SK-N-SH (cell line): ENCODE measurements around the gene NSD1. TPM values are rescaled to one million over a fixed set of nuclear protein-coding genes. Genes with fewer than 3 reads are reported as not detected.

Experiments used
- CTCF ChIA-PET: fragments of 300-600, 350-600 bp; formaldehyde crosslinking; extraction: SDS; loops from one replicate; lab custom pipeline; 2021; lab: Yijun Ruan, JAX
- POLR2A ChIA-PET: fragments of 350-600 bp; sonication (Branson Sonifier 250); formaldehyde crosslinking; extraction: SDS; loops from one replicate; lab custom pipeline; 2020; ENCODE audit warnings: antibody characterized with exemption, inconsistent platforms; lab: Yijun Ruan, JAX
- DNase-seq: peaks from one replicate; pipeline ENCODE4 v3.0.0; 2012
- H2AFZ ChIP-seq: fragments of 200-600 bp; sonication (generic); 2 replicates; pipeline ENCODE4 v1.8.1; 2016; ENCODE audit warnings: antibody characterized with exemption, mild to moderate bottlenecking, low read depth
- H3F3A ChIP-seq: fragments of 200-600 bp; sonication (generic); replicated peaks from 2 replicates; pipeline ENCODE3; 2016; ENCODE audit warnings: antibody characterized with exemption, mild to moderate bottlenecking; ENCODE audit not compliant: insufficient read depth
- H3K27ac ChIP-seq, 2 experiments: fragments of 200-500 bp in 1 of 2; fragments of 200-600 bp in 1 of 2; sonication (Bioruptor generic) in 1 of 2; sonication (generic), shearing (Covaris generic) in 1 of 2; 2 replicates each; pipeline versions ENCODE4 v1.5.1 to v1.6.1; 2014 to 2016; ENCODE audit warnings: low read depth in 2 of 2, inconsistent platforms in 1 of 2, low read length in 1 of 2, mild to moderate bottlenecking in 1 of 2, mixed read lengths in 1 of 2
- H3K27me3 ChIP-seq: fragments of 200-600 bp; sonication (generic), shearing (Covaris generic); 2 replicates; pipeline ENCODE4 v1.6.1; 2016; ENCODE audit warnings: mixed run types; ENCODE audit not compliant: insufficient read depth
- H3K36me3 ChIP-seq, 2 experiments: fragments of 200-500 bp in 1 of 2; fragments of 200-600 bp in 1 of 2; sonication (Bioruptor generic) in 1 of 2; sonication (generic) in 1 of 2; replicated peaks in 1 of 2; 2 replicates each; pipeline versions ENCODE3 to v1.5.1; 2014 to 2016; ENCODE audit warnings: low read length in 1 of 2, mild to moderate bottlenecking in 1 of 2; ENCODE audit not compliant: insufficient read depth in 2 of 2, control insufficient read depth in 1 of 2
- H3K4me1 ChIP-seq, 2 experiments: fragments of 200-500 bp in 1 of 2; fragments of 200-600 bp in 1 of 2; sonication (Bioruptor generic) in 1 of 2; sonication (generic), shearing (Covaris generic) in 1 of 2; 2 replicates each; pipeline versions ENCODE4 v1.5.1 to v1.6.1; 2014 to 2016; ENCODE audit warnings: low read depth in 1 of 2, low read length in 1 of 2, mixed run types in 1 of 2; ENCODE audit not compliant: insufficient read depth in 2 of 2, control insufficient read depth in 1 of 2
- H3K4me2 ChIP-seq: fragments of 200-600 bp; sonication (generic), shearing (Covaris generic); 2 replicates; pipeline ENCODE4 v1.6.1; 2017; ENCODE audit warnings: mixed run types
- H3K4me3 ChIP-seq, 2 experiments: fragments of 200-500 bp in 1 of 2; fragments of 200-600 bp in 1 of 2; sonication (Bioruptor generic) in 1 of 2; sonication (generic), shearing (Covaris generic) in 1 of 2; 2 replicates each; pipeline versions ENCODE4 v1.5.1 to v1.8.1; 2014 to 2016; ENCODE audit warnings: low read depth in 2 of 2, inconsistent platforms in 1 of 2, low read length in 1 of 2, mild to moderate bottlenecking in 1 of 2, mixed read lengths in 1 of 2, moderate library complexity in 1 of 2
- H3K79me2 ChIP-seq: fragments of 200-600 bp; sonication (generic); 2 replicates; pipeline ENCODE4 v1.8.1; 2017; ENCODE audit warnings: mild to moderate bottlenecking; ENCODE audit not compliant: insufficient read depth
- H3K9ac ChIP-seq: fragments of 200-600 bp; sonication (generic); 2 replicates; pipeline ENCODE4 v1.6.1; 2017; ENCODE audit warnings: mixed run types
- H3K9me2 ChIP-seq: fragments of 200-600 bp; sonication (generic); 2 replicates; pipeline ENCODE4 v1.6.1; 2017; ENCODE audit warnings: mixed run types
- H3K9me3 ChIP-seq: fragments of 200-600 bp; sonication (generic); 2 replicates; pipeline ENCODE4 v1.6.1; 2017; ENCODE audit warnings: mixed run types, mild to moderate bottlenecking, moderate library complexity
- H4K20me1 ChIP-seq: fragments of 200-600 bp; sonication (generic); 2 replicates; pipeline ENCODE4 v1.6.1; 2017; ENCODE audit warnings: mild to moderate bottlenecking, mixed run types; ENCODE audit not compliant: insufficient read depth
- CHD2 ChIP-seq: fragments of 150-350 bp; IDR thresholded peaks from 2 replicates; pipeline ENCODE4 v1.6.1; 2018; ENCODE audit warnings: low read length; ENCODE audit not compliant: partially characterized antibody
- CTCF ChIP-seq: fragments of 200-600 bp; sonication (generic); IDR thresholded peaks from 2 replicates; pipeline ENCODE4 v1.6.1; 2017; ENCODE audit warnings: antibody characterized with exemption, mild to moderate bottlenecking, moderate library complexity
- ELF1 ChIP-seq: IDR thresholded peaks from 2 replicates; pipeline ENCODE4 v1.4.0; 2012
- EZH2phosphoT487 ChIP-seq: fragments of 200-600 bp; sonication (generic); IDR thresholded peaks from 2 replicates; pipeline ENCODE4 v1.6.1; 2017; ENCODE audit warnings: low read depth, mixed run types, mild to moderate bottlenecking, antibody characterized with exemption, moderate library complexity, borderline replicate concordance
- FOSL2 ChIP-seq: IDR thresholded peaks from 2 replicates; pipeline ENCODE4 v1.4.0; 2012; ENCODE audit warnings: low read depth, mild to moderate bottlenecking, moderate library complexity, borderline replicate concordance
- FOXJ3 ChIP-seq: sonication (generic); formaldehyde crosslinking; IDR thresholded peaks from 2 replicates; pipeline ENCODE4 v1.5.1; 2020; ENCODE audit warnings: mild to moderate bottlenecking, missing genetic modification reagents
- FOXM1 ChIP-seq: IDR thresholded peaks from 2 replicates; pipeline ENCODE4 v1.4.0; 2012; ENCODE audit warnings: low read depth, mild to moderate bottlenecking
- GABPA ChIP-seq: IDR thresholded peaks from 2 replicates; pipeline ENCODE4 v1.4.0; 2012; ENCODE audit warnings: low read depth, mild to moderate bottlenecking
- GATA2 ChIP-seq: sonication (generic); formaldehyde crosslinking; IDR thresholded peaks from 2 replicates; pipeline ENCODE4 v1.5.0; 2020; ENCODE audit warnings: mild to moderate bottlenecking, missing genetic modification reagents
- MEF2A ChIP-seq: IDR thresholded peaks from 2 replicates; pipeline ENCODE4 v1.4.0; 2012; ENCODE audit warnings: low read depth, borderline replicate concordance
- NFIC ChIP-seq: IDR thresholded peaks from 2 replicates; pipeline ENCODE4 v1.4.0; 2012; ENCODE audit warnings: borderline replicate concordance
- NRF1 ChIP-seq: IDR thresholded peaks from 2 replicates; pipeline ENCODE4 v1.6.1; 2012; ENCODE audit warnings: low read depth, mild to moderate bottlenecking, low read length
- POLR2AphosphoS5 ChIP-seq: IDR thresholded peaks from 2 replicates; pipeline ENCODE4 v1.6.1; 2012; ENCODE audit warnings: low read depth, low read length
- RAD21 ChIP-seq: IDR thresholded peaks from 2 replicates; pipeline ENCODE4 v1.6.1; 2012; ENCODE audit warnings: mild to moderate bottlenecking, low read length
- REST ChIP-seq: IDR thresholded peaks from 2 replicates; pipeline ENCODE4 v1.6.1; 2012; ENCODE audit warnings: mild to moderate bottlenecking, low read depth, low read length, moderate library complexity
- RXRA ChIP-seq: IDR thresholded peaks from 2 replicates; pipeline ENCODE4 v1.4.0; 2012; ENCODE audit warnings: low read depth, mild to moderate bottlenecking, borderline replicate concordance
- SIN3A ChIP-seq: IDR thresholded peaks from 2 replicates; pipeline ENCODE4 v1.6.1; 2012; ENCODE audit warnings: low read depth, mild to moderate bottlenecking, low read length, moderate library complexity, borderline replicate concordance
- TAF1 ChIP-seq: IDR thresholded peaks from 2 replicates; pipeline ENCODE4 v1.6.1; 2012; ENCODE audit warnings: low read depth, mild to moderate bottlenecking, low read length, moderate library complexity, borderline replicate concordance
- TCF12 ChIP-seq: IDR thresholded peaks from 2 replicates; pipeline ENCODE4 v1.4.0; 2012
- TEAD4 ChIP-seq: IDR thresholded peaks from 2 replicates; pipeline ENCODE4 v1.4.0; 2012; ENCODE audit warnings: mild to moderate bottlenecking, borderline replicate concordance; ENCODE audit not compliant: insufficient read depth
- USF1 ChIP-seq: IDR thresholded peaks from 2 replicates; pipeline ENCODE4 v1.4.0; 2012; ENCODE audit warnings: low read depth, borderline replicate concordance
- USF2 ChIP-seq: fragments of 150-350 bp; IDR thresholded peaks from 2 replicates; pipeline ENCODE4 v1.6.1; 2017; ENCODE audit warnings: antibody characterized with exemption, low read length, low read depth, borderline replicate concordance
- whole genome bisulfite sequencing: methylation state at CpG from one replicate; pipeline ENCODE4 v1.1.6; 2017; ENCODE audit warnings: low lambda C conversion rate; 5-methylcytosine and 5-hydroxymethylcytosine counted together
- polyA plus RNA-seq, 3 experiments: library from polyadenylated mRNA; depleted of rRNA; stranded (reverse); fragments of >200 nt; gene quantifications; 2 replicates each; pipeline ENCODE4 v1.2.3, GENCODE V29; 2012

Gene NSD1
- polyA plus RNA-seq, 1 of the 3 experiments (the other 2 are of a cell fraction) = 6.7 TPM

GRCh38 chr5:177095088-177095669 lies 38.4 kb upstream of the NSD1 start (continued):
- TF ChIP-seq REST (no peak), TEAD4 (no peak), USF1 (no peak), SIN3A (no peak), RAD21 (no peak), TAF1 (no peak), NRF1 (no peak), FOXM1 (no peak)

- no peak overlapping the region for H3K9ac ChIP-seq
- no peak overlapping the region for H2AFZ ChIP-seq
- H4K20me1 ChIP-seq = no peaks in the 10 kb centered on the region
- H3K27me3 ChIP-seq = no peaks in the 10 kb centered on the region
- peak; percentile 60 for DNase-seq
- WGBS = 66% methylated on average over 6 of the region's 29 CpGs
- peaks cover 0 to 16% of the 10 kb centered on the region in 2 experiments; a peak in 1 of 4 replicates for H3K4me1 ChIP-seq
- H3K9me2 ChIP-seq = no peaks in the 10 kb centered on the region
- no peaks in the 10 kb centered on the region for H3K79me2 ChIP-seq
- H3K9me3 ChIP-seq = no peaks in the 10 kb centered on the region
- ChIA-PET POLR2A (no interaction called here), CTCF (interaction anchor here (1.9 to 8.5 kb wide), 3 partner anchors 10 to 26 kb away, joined by 10 to 69 read pairs (median 37); partner anchors contain the start of gene FGFR4)
- H3K36me3 ChIP-seq = no peaks in the 10 kb centered on the region
- no peak overlapping the region for H3K4me3 ChIP-seq
- no peaks in the 10 kb centered on the region for H3F3A ChIP-seq
- H3K4me2 ChIP-seq = no peak overlapping the region
- H3K27ac ChIP-seq = no peak overlapping the region
- TF ChIP-seq CTCF (no peak), TEAD4 (no peak), CHD2 (no peak), MEF2A (no peak), POLR2AphosphoS5 (no peak), RXRA (no peak), EZH2phosphoT487 (no peak), ELF1 (no peak), USF2 (no peak), FOXJ3 (CRISPR knock-in tag) (no peak), TAF1 (no peak), GATA2 (no peak), GABPA (no peak), NFIC (no peak), SIN3A (no peak), RAD21 (no peak), FOSL2 (no peak), TCF12 (no peak)
Observed at GRCh38 chr5:177096162-177097015, 37.2 kb upstream of the NSD1 start.
